ENCODE measurements around the gene CACNA1S.

DNA sequence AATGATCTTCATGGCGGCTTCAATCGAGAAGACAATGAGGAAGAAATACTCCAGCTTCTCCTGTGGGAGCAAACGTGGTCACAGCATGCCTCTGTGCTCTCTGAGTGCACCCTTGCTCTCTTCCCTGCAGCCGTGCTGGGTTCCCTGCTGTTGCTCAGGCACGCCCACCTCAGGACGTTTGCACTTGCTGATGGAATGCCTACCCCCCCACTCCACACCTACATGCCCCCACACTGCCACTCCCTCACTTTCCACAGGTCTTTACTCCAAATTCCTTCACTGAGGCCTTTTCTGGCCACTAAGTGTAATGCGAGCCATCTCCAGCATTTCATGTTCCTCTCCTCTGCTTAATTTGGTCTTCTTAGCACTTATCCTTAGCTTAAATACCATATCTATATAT is 18.3 kb downstream of the CACNA1S start:
- TF ChIP-seq JUN (IDR thresholded peaks at IDR 0.05; ENCODE audit: low read depth, low read length): no peak
- TF ChIP-seq, protein P1, sequence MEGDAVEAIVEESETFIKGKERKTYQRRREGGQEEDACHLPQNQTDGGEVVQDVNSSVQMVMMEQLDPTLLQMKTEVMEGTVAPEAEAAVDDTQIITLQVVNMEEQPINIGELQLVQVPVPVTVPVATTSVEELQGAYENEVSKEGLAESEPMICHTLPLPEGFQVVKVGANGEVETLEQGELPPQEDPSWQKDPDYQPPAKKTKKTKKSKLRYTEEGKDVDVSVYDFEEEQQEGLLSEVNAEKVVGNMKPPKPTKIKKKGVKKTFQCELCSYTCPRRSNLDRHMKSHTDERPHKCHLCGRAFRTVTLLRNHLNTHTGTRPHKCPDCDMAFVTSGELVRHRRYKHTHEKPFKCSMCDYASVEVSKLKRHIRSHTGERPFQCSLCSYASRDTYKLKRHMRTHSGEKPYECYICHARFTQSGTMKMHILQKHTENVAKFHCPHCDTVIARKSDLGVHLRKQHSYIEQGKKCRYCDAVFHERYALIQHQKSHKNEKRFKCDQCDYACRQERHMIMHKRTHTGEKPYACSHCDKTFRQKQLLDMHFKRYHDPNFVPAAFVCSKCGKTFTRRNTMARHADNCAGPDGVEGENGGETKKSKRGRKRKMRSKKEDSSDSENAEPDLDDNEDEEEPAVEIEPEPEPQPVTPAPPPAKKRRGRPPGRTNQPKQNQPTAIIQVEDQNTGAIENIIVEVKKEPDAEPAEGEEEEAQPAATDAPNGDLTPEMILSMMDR (IDR thresholded peaks at IDR 0.05; ENCODE audit: control extremely low read depth in 1 of 3, insufficient read depth in 1 of 3, low read depth in 1 of 3, low read length in 3 of 3): no peak

Measured in H1 (cell line).